HG03159 (cell line): ENCODE results near the gene LRCH4.

Source experiments
- ATAC-seq: cut with Tn5 transposase; IDR thresholded peaks from one replicate; pipeline ENCODE4 v1.9.1; 2021; ENCODE audit warnings: mild to moderate bottlenecking, moderate library complexity; ENCODE audit not compliant: unreplicated experiment

Gene LRCH4, protein sequence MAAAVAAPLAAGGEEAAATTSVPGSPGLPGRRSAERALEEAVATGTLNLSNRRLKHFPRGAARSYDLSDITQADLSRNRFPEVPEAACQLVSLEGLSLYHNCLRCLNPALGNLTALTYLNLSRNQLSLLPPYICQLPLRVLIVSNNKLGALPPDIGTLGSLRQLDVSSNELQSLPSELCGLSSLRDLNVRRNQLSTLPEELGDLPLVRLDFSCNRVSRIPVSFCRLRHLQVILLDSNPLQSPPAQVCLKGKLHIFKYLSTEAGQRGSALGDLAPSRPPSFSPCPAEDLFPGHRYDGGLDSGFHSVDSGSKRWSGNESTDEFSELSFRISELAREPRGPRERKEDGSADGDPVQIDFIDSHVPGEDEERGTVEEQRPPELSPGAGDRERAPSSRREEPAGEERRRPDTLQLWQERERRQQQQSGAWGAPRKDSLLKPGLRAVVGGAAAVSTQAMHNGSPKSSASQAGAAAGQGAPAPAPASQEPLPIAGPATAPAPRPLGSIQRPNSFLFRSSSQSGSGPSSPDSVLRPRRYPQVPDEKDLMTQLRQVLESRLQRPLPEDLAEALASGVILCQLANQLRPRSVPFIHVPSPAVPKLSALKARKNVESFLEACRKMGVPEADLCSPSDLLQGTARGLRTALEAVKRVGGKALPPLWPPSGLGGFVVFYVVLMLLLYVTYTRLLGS

DNA sequence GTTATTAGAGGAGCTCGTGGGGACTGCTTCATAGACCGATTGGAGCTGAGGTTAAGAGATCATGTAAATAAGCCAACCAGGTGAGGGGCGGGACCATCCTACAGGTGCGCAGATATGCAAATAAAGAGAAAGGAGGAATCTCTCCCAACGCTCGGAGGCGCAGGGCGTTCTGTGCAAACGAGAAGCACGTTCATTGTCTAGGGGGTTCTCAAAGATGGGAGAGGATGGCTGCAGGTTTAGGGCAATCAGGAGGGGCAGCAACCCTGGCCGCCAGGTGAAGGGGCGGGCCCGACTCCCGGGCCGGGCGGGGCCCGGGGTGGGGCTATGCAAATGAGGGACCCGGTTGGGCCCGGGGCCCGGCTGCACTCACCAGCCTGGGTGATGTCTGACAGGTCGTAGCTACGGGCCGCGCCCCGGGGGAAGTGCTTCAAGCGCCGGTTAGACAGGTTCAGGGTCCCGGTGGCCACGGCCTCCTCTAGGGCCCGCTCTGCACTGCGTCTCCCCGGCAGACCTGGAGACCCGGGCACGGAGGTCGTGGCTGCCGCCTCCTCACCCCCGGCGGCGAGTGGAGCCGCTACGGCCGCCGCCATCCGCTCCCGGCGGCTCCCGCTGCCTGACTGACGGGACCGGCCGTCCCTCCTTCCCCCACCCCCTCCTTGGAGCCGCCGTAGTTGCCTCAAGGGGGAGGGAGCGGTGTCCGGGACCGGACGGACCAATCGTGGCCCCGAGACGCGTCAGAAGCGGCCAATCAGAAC lies at the start of gene LRCH4:
TSS of gene LRCH4 (minus strand) at position 619 of the 755 bp plus-strand sequence. CDS start at position 590, 29 bp downstream.
- ATAC-seq: peak; percentile 28

DNA sequence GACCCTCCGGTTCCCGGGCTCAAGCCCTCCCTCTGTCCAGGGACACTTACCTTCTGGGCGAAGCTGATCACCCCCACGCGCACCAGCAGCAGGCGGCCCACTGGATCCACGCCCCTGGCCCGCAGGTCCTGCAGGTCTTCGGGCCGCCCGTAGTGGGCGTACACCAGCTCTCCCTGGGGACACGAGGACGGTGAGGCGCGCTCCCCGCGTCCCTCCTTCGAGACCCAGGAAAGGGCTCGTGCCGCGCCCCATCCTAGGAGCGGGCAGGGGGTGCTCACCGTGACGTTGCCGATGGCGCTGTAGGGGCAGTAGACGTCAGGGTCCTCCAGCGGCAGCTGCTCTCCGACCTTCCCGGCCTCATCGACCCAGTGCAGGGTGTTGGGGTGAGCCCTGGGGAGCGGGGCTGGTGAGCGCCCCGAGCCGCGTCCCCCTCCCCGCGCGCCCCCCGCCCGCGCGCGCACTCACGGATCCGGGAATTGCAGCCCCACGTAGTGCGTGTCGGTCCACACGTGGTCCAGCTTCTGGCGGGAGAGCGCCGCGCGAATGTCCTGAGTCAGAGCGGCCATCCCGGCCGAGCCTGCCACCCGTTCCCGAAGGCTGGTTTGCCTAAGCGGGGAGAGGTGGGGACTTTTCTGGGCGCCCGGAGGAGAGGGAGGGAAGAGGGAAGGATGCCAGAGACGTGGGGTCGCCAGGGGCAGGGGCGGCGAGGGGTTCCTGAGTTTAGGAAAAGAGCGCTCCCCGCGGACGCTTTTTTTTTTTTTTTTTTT lies 47.2 kb upstream of the LRCH4 start:
- peak; percentile 54 for ATAC-seq

DNA sequence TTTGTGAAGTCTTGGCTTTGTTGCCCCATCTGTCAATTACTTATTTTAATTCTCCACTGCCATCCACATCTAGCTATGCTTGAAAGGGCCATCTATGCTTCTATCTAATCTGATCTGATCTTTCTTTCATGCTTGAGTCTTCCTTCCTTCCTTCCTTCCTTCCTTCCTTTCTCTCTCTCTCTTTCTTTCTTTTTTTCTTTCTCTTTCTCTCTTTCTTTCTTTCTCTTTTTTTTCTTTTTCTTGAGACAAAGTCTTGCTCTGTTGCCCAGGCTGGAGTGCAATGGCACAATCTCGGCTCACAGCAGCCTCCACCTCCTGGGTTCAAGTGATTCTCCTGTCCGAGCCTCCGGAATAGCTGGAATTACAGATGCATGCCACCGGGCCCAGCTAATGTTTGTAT lies 44.1 kb upstream of the LRCH4 start:
- ATAC-seq: no peak

DNA sequence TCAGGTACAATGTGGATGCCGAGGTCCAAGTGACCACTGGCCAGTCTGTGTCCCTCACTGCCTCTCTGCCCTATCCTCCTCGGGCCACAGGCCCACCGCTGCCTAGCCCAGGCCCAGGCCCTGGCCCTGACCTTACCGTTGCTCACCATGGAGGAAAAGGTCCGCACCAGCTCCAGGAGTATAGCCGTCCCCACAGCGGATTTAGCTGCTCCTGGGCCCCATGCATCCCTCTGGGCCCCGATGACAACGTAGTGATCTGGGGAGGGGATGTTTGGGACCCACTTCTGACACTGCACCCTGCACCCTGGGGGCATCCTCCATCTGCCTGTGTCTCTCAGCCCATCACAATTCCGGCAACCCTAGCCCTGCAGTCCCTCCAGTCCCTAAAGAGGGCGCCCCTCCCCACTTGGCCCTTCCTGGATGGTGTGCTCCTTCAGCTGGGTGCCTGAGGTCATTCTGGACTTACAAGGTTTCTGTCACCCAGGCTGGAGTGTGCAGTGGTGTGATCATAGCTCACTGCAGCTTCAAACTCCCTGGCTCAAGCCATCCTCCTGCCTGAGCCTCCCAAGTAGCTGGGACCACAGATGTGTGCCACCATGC lies 43.3 kb upstream of the LRCH4 start:
- ATAC-seq: no peak

DNA sequence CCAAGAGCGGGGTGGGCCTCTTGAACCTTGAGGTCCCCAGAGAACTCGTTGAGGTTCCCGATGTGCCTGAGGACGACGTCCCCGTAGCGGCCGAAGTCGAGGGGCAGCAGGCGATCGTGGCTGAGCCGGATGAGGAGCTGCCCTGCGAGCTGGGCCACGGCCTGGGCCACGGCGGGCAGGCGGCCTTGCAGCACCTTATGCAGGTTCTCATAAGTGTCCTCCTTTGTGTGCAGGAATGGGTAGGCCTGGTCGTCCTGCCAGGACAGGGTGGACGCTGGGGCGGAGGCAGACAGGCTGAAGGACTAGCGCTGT lies 41.3 kb upstream of the LRCH4 start:
- ATAC-seq: no peak

DNA sequence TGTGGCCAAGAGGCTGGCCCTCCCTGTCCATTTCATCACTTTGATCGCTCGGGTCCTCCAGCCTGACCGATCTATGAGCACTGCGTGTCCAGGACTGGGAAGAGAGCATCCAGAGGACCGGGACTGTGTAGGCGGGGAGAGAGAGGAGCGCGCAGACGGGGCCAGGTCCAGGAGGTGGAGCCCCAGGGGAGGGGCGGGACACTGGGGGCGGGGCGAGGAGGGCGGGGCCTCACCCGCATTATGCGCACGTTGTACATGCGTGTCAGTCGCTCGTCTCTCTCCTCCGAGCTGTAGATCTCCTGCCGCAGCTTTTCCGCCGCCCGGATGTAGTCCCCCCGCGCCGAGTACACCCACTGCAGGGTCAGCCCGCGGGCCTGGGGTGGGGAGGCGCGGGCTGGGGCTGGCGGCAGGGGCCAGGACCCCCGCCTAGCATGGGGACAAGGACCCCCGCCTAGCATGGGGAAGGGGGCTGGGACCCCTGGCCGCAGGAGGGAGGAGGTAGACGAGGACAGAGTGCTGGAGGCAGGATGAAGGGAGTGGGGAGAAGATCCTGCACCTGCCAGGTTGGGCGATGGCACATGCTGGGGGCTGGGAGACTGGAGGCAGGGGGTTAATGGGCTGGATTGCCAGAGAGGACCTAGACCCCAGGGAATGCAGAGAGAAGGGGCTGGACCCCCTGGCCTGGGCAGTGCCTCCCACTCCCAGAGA lies 40.8 kb upstream of the LRCH4 start:
- ATAC-seq: peak; percentile 77

DNA sequence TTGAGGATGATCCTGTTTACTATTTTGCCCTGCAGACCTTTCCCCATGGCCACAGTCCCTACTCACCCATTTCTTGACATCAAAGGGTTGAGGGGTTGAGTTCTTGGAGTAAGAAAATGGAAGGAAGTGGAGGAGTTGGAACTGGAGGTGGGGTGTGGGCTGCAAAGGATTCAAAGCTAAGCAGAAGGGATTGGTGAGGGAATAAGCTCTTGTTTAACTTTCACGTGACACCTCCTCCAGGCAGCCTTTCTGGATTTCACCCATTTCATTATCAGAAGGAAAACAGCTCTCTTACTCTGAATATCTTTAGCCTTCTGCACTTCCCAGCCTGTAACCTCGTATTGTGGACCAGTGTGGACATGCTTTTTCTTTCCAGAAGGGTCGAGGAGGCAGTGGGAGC lies 40.1 kb upstream of the LRCH4 start:
- ATAC-seq: no peak

DNA sequence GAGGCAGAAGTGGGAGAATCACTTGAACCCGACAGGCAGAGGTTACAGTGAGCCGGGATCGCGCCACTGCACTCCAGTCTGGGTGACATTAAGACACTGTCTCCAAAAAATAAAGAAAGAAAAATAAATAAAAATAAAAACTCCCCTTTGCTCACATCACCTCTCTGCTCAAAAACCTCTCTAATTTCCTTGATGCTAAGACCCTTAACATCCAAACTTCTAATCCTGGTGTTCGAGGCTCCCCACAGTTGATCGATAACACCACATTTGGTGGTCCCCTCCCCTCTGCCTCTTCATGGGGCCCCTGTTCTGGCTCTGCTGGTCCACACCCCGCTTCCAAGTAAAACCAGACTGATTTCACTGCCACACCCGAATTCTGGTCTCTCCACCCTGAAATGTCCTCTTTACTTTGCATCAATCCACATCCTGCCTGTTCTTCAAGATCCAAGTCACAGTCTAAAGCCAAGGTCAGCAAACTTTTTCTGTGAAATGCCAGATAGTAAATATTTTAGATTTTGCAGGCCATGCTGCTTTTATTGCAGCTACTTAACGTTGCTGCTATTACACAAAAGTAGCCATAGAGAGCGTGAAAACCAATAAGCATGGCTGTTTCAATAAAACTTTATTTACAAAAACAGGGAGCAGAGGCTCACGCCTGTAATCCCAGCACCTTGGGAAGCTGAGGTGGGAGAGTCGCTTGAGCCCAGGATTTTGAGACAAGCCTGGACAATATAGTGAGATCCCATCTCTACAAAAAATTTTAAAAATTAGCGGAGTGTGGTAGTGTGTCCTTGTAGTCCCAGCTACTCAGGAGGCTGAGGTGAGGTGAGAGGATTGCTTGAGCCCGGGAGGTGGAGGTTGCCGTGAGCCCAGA lies 38.3 kb upstream of the LRCH4 start:
- ATAC-seq: no peak

DNA sequence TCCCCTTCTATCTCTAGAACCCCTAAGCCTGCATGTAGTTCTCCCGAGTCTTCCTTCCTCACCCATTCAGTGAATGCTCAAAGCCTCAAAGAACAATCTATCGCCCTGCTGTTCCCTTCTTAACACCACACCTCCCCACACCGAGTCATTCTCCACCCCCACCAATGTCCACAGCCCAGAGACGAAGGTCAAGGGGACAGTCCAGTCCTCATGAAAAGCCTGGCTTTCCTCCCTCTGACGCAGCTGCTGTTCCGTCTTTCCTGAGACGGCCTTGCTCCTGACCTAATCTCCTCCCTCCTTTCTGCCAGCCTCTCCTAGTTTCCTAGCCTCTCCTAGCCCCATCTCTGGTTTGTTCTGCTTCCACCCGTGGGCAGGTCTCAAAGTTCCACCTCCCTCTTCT lies 35.6 kb upstream of the LRCH4 start:
- no peak for ATAC-seq

DNA sequence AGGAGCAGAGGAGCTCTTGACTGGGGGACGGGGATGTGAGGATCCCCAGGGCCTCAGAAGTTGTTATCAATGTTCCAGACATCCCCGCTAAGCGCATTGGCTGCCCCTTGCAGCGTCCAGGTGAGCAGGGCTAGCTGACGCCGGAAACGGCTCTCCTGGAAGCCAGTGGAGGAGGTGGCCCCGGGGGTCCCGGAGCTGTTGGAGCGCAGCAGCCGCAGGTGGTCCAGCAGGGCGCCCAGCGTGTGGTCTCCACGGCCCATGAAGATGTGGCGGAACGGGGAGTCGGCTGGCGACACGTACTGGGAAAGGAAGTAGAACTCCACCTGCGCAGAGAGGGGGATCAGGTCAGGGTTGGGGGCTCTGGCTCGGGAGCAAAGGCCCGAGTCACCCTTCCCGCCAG lies 34.9 kb upstream of the LRCH4 start:
- no peak for ATAC-seq

DNA sequence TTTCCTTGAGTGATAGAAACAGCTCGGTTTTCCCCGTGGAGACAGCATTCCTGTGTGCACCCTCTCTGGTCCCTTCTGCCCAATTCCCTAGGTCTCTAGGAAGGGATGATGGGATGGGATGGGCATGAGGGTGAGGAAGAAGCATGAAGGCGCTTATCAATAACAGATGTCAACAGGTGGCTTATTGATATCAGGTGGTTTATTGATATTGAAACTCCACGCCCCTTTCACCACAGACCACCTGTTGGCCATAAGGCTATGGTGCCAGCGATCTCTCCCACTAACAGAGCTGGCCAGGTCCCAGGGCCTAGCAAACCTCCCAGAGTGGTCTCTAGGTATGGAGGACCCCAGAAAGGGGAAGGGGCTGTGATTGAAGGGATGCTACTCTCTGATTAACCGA lies 34.3 kb upstream of the LRCH4 start:
- no peak for ATAC-seq

DNA sequence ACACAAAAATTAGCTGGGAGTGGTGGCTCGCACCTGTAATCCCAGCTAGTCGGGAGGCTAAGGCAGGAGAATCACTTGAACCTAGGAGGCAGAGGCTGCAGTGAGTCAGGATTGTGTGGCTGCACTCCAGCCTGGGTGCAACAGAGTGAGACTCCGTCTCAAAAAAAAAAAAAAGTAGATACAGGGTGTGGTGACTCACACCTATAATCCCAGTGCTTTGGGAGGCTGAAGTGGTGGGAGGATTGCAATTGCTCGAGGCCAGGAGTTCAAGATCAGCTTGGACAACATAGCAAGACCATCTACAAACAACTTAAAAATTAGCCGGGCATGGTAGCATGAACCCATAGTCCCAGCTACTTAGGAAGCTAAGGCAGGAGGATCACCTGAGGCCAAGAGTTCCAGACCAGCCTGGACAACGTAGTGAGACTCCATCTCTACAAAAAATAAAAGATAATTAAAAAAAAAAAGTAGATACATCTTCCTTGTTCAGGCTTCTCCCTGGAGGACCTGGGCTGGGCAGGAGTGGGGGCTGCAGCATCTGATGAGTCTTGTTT lies 28.5 kb upstream of the LRCH4 start:
- no peak for ATAC-seq

DNA sequence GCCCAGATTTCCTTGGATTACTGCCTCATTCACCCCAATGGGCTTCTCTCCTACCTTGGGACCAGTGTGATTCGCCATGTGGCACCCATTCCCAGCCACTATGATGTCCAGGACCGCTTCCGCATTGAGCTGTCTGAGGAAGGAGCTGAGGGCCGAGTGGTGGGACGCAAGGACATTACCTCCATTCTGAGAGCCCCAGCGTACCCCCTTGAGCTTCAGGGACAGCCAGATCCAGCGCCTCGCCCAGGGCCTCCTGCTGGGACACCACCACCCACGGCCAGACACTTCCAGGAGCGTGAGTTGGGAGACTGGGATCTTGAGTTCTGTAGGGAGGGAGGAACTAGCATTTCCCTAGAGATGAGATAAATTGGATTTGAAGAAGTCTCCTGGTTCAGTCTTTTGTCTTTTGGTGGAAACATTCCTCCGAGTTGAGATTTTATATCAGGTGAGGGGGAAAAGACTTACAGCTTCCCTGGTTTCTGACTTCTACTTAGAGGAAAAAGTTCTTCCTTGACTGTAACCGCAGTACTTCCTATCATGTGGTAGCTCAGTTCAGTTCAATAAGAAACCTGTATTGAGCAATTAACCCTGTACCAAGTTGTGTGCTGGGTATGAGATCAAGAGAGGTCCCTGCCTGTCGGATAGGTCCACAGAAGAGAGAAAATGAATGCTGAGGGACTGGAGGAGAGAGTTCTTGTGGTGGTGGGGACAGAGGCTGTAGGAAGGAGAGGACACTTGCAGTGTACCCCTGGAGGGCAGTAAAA lies 27.7 kb upstream of the LRCH4 start:
- no peak for ATAC-seq

DNA sequence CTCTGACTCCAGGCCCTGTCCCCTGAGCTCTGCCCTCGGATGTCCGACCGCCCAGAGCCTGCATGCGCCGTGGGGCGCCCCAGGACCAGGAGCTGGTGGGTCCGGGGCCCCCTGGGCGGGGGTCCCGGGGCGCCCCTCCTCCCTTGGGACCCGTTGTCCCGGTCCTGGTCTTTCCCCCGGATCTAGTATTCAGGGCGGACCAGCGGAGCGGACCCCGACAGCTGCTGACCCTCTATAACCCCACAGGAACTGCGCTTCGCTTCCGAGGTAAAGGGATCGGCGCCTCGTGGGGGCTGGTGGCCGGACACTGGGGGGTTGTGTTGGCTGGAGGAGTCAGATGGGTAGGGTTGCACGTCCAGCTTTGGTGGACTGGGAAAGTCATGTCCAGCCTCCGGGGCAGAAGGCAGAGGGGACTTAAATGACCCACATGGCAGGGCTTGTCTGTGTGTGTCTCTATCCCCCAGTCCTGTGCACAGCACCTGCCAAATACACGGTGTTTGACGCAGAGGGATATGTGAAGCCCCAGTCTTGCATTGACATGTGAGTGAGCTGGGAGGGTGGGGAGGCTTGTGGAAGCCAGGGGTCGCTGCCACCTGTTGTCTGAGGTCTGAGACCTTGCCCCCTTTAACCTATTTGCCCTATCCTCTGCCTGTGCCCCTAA lies 26.9 kb upstream of the LRCH4 start:
- ATAC-seq: no peak

DNA sequence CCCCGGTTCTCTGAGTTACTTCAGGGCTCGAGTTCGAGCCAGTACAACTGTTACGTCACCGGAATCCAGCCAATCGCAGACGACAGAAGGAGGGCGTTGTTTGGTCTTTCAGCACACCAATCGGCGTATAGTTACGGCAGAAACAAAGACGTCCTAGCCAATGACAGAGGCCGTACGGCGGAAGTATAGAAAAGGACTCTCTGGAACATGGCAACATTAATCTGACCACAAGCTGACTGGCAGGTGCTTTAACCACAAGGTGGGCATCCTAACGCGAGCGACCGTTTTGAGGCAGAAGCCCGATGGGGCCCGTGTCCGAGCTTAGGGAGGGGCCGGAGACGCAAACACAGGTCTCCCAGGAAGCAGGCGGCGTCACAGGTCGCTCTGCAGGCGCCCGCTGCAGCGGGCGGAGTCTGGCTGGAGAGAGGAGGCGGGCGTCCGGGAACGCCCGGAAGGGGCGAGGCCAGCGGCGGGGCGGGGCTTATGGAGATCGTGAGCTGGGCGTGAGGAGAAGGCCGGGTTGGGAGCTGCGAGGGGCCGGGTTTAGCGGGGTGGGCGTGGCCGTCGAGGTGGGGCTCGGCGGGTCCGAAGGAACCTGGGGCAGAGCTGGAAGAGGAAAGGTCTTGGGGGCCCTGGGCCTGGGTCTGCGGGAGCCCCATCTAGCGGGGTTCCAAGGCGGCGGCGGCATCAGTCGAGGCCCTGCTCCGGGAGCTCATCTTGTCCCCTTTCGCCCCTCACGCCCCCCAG lies 26.2 kb upstream of the LRCH4 start, which contains the start of gene MOSPD3:
TSS of gene MOSPD3 (plus strand) at position 558 of the 747 bp plus-strand sequence. CDS start 252 bp downstream, outside the sequence.
- ATAC-seq: peak; percentile 86

DNA sequence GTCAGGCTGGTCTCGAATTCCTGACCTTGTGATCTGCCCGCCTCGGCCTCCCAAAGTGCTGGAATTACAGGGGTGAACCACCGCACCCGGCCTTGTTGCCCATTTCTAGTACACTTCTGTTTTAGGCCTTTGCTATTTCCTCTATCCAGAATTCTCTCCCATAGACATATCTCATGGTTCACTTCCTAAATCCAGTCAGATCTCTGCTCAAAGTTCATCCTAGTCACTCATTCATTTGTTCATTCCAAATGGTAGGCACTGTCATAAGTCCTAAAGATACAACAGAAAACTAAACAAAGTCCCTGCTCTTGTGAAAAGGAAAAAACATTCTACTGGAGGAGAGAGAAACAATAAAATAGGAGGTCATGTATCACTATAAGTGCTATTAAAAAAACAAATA lies 24.0 kb upstream of the LRCH4 start:
- no peak for ATAC-seq

DNA sequence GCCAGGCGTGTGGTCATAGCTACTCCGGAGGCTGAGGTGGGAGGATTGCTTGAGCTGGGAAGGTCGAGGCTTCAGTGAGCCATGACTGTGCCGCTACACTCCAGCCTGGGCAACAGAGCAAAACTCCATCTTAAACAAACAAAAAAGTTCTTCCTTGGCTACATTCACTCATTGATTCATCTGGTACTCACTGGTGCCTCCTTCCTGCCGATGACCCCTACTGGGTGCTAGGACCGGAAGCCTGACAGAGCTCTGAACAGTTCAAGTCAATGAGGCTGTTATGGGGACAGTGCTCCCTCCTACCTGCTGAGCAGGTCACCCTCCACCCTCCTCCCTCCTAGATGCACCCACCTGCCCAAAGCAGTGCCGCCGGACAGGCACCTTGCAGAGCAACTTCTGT lies 21.2 kb upstream of the LRCH4 start:
- no peak for ATAC-seq
